SK-N-SH (cell line): ENCODE data around the gene VIPR2. TPM values are rescaled to one million over a fixed set of nuclear protein-coding genes. Genes with fewer than 3 reads are reported as not detected.

ENCODE experiments used
- CTCF ChIA-PET: fragments of 300-600, 350-600 bp; formaldehyde crosslinking; extraction: SDS; loops from one replicate; lab custom pipeline; 2021; lab: Yijun Ruan, JAX
- POLR2A ChIA-PET: fragments of 350-600 bp; sonication (Branson Sonifier 250); formaldehyde crosslinking; extraction: SDS; loops from one replicate; lab custom pipeline; 2020; ENCODE audit warnings: antibody characterized with exemption, inconsistent platforms; lab: Yijun Ruan, JAX
- DNase-seq: peaks from one replicate; pipeline ENCODE4 v3.0.0; 2012
- H2AFZ ChIP-seq: fragments of 200-600 bp; sonication (generic); 2 replicates; pipeline ENCODE4 v1.8.1; 2016; ENCODE audit warnings: antibody characterized with exemption, mild to moderate bottlenecking, low read depth
- H3F3A ChIP-seq: fragments of 200-600 bp; sonication (generic); replicated peaks from 2 replicates; pipeline ENCODE3; 2016; ENCODE audit warnings: antibody characterized with exemption, mild to moderate bottlenecking; ENCODE audit not compliant: insufficient read depth
- H3K27ac ChIP-seq, 2 experiments: fragments of 200-500 bp in 1 of 2; fragments of 200-600 bp in 1 of 2; sonication (Bioruptor generic) in 1 of 2; sonication (generic), shearing (Covaris generic) in 1 of 2; 2 replicates each; pipeline versions ENCODE4 v1.5.1 to v1.6.1; 2014 to 2016; ENCODE audit warnings: low read depth in 2 of 2, inconsistent platforms in 1 of 2, low read length in 1 of 2, mild to moderate bottlenecking in 1 of 2, mixed read lengths in 1 of 2
- H3K27me3 ChIP-seq: fragments of 200-600 bp; sonication (generic), shearing (Covaris generic); 2 replicates; pipeline ENCODE4 v1.6.1; 2016; ENCODE audit warnings: mixed run types; ENCODE audit not compliant: insufficient read depth
- H3K36me3 ChIP-seq, 2 experiments: fragments of 200-500 bp in 1 of 2; fragments of 200-600 bp in 1 of 2; sonication (Bioruptor generic) in 1 of 2; sonication (generic) in 1 of 2; replicated peaks in 1 of 2; 2 replicates each; pipeline versions ENCODE3 to v1.5.1; 2014 to 2016; ENCODE audit warnings: low read length in 1 of 2, mild to moderate bottlenecking in 1 of 2; ENCODE audit not compliant: insufficient read depth in 2 of 2, control insufficient read depth in 1 of 2
- H3K4me1 ChIP-seq, 2 experiments: fragments of 200-500 bp in 1 of 2; fragments of 200-600 bp in 1 of 2; sonication (Bioruptor generic) in 1 of 2; sonication (generic), shearing (Covaris generic) in 1 of 2; 2 replicates each; pipeline versions ENCODE4 v1.5.1 to v1.6.1; 2014 to 2016; ENCODE audit warnings: low read depth in 1 of 2, low read length in 1 of 2, mixed run types in 1 of 2; ENCODE audit not compliant: insufficient read depth in 2 of 2, control insufficient read depth in 1 of 2
- H3K4me2 ChIP-seq: fragments of 200-600 bp; sonication (generic), shearing (Covaris generic); 2 replicates; pipeline ENCODE4 v1.6.1; 2017; ENCODE audit warnings: mixed run types
- H3K4me3 ChIP-seq, 2 experiments: fragments of 200-500 bp in 1 of 2; fragments of 200-600 bp in 1 of 2; sonication (Bioruptor generic) in 1 of 2; sonication (generic), shearing (Covaris generic) in 1 of 2; 2 replicates each; pipeline versions ENCODE4 v1.5.1 to v1.8.1; 2014 to 2016; ENCODE audit warnings: low read depth in 2 of 2, inconsistent platforms in 1 of 2, low read length in 1 of 2, mild to moderate bottlenecking in 1 of 2, mixed read lengths in 1 of 2, moderate library complexity in 1 of 2
- H3K79me2 ChIP-seq: fragments of 200-600 bp; sonication (generic); 2 replicates; pipeline ENCODE4 v1.8.1; 2017; ENCODE audit warnings: mild to moderate bottlenecking; ENCODE audit not compliant: insufficient read depth
- H3K9ac ChIP-seq: fragments of 200-600 bp; sonication (generic); 2 replicates; pipeline ENCODE4 v1.6.1; 2017; ENCODE audit warnings: mixed run types
- H3K9me2 ChIP-seq: fragments of 200-600 bp; sonication (generic); 2 replicates; pipeline ENCODE4 v1.6.1; 2017; ENCODE audit warnings: mixed run types
- H3K9me3 ChIP-seq: fragments of 200-600 bp; sonication (generic); 2 replicates; pipeline ENCODE4 v1.6.1; 2017; ENCODE audit warnings: mixed run types, mild to moderate bottlenecking, moderate library complexity
- H4K20me1 ChIP-seq: fragments of 200-600 bp; sonication (generic); 2 replicates; pipeline ENCODE4 v1.6.1; 2017; ENCODE audit warnings: mild to moderate bottlenecking, mixed run types; ENCODE audit not compliant: insufficient read depth
- CHD2 ChIP-seq: fragments of 150-350 bp; IDR thresholded peaks from 2 replicates; pipeline ENCODE4 v1.6.1; 2018; ENCODE audit warnings: low read length; ENCODE audit not compliant: partially characterized antibody
- ELF1 ChIP-seq: IDR thresholded peaks from 2 replicates; pipeline ENCODE4 v1.4.0; 2012
- EP300 ChIP-seq, 2 experiments: IDR thresholded peaks; 2 replicates each; pipeline versions ENCODE4 v1.4.0 to v1.6.1; 2012; ENCODE audit warnings: borderline replicate concordance in 1 of 2, low read depth in 1 of 2, low read length in 1 of 2
- FOXJ3 ChIP-seq: sonication (generic); formaldehyde crosslinking; IDR thresholded peaks from 2 replicates; pipeline ENCODE4 v1.5.1; 2020; ENCODE audit warnings: mild to moderate bottlenecking, missing genetic modification reagents
- FOXM1 ChIP-seq: IDR thresholded peaks from 2 replicates; pipeline ENCODE4 v1.4.0; 2012; ENCODE audit warnings: low read depth, mild to moderate bottlenecking
- IRF3 ChIP-seq: fragments of 150-350 bp; IDR thresholded peaks from 2 replicates; pipeline ENCODE4 v1.6.1; 2016; ENCODE audit warnings: mild to moderate bottlenecking, low read depth, low read length
- MXI1 ChIP-seq: IDR thresholded peaks from 2 replicates; pipeline ENCODE4 v1.6.1; 2012; ENCODE audit warnings: mild to moderate bottlenecking, low read depth, low read length, improper control_type of control experiment
- NFIC ChIP-seq: IDR thresholded peaks from 2 replicates; pipeline ENCODE4 v1.4.0; 2012; ENCODE audit warnings: borderline replicate concordance
- NRF1 ChIP-seq: IDR thresholded peaks from 2 replicates; pipeline ENCODE4 v1.6.1; 2012; ENCODE audit warnings: low read depth, mild to moderate bottlenecking, low read length
- RAD21 ChIP-seq: IDR thresholded peaks from 2 replicates; pipeline ENCODE4 v1.6.1; 2012; ENCODE audit warnings: mild to moderate bottlenecking, low read length
- RCOR1 ChIP-seq: fragments of 150-350 bp; IDR thresholded peaks from 2 replicates; pipeline ENCODE4 v1.6.1; 2017; ENCODE audit warnings: antibody characterized with exemption, low read length
- RXRA ChIP-seq: IDR thresholded peaks from 2 replicates; pipeline ENCODE4 v1.4.0; 2012; ENCODE audit warnings: low read depth, mild to moderate bottlenecking, borderline replicate concordance
- TCF12 ChIP-seq: IDR thresholded peaks from 2 replicates; pipeline ENCODE4 v1.4.0; 2012
- WGBS: methylation state at CpG from one replicate; pipeline ENCODE4 v1.1.6; 2017; ENCODE audit warnings: low lambda C conversion rate; 5-methylcytosine and 5-hydroxymethylcytosine counted together
- polyA plus RNA-seq, 3 experiments: library from polyadenylated mRNA; depleted of rRNA; stranded (reverse); fragments of >200 nt; gene quantifications; 2 replicates each; pipeline ENCODE4 v1.2.3, GENCODE V29; 2012
- TF ChIP-seq, protein P1 (sequence below): IDR thresholded peaks from 2 replicates; pipeline ENCODE4 v1.4.0; 2012; ENCODE audit warnings: low read depth
- TF ChIP-seq, protein P2 (sequence below): IDR thresholded peaks from 2 replicates; pipeline ENCODE4 v1.4.0; 2012; ENCODE audit warnings: low read depth, borderline replicate concordance

The VIPR2 gene
- polyA plus RNA-seq, 1 of the 3 experiments (the other 2 are of a cell fraction), result not detected

DNA sequence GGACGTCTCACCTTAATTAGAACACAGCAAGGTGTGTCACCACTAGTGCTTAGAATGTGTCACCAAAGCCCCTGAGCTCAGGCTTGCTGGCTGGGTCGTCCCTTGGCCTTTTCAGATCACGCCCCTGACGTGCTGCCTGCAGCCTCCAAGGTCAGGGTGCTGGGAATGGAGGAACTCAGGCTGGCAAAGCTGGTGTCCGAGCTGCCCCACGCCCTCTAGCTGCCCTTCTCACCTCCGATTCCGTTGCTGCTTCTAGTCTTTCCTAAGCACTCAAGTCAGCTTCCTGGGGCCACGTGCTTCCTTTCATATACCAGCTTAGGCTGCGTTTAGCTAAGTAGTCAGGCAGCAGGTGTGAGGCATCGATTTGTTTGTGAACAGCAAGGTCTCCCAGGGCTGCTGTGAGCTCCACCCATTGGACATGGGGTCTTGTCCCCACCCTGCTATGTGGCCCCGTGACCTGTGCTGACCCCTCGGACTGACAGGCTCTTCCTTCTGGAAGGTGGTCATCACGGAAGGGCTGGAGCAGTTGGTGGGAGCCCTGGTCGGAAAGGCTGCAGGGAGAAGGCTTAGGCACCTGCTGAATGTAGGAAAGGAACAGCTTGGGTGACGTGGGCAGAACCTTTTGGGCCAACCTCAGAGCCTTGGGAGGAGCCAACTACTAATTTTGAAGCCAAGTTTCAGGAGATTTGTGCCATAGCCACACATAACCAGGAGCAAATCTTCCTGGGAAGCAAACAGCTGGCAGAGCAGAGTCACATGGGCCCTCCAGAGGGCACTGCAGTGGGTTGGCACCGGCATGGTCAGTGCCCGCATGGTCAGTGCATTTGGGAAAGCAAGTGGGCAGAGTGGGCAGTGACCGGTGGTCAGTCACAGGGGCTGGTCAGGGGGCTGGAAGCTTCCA is 28.8 kb downstream of the VIPR2 start:
- Histone ChIP-seq H3K9ac (no peak overlapping the region), H3K4me1 (peaks cover 0 to 10% of the 10 kb centered on the region in 2 experiments; a peak in 1 of 4 replicates), H4K20me1 (no peaks in the 10 kb centered on the region), H3F3A (no peaks in the 10 kb centered on the region), H3K4me3 (no peak overlapping the region), H3K36me3 (no peaks in the 10 kb centered on the region), H3K4me2 (no peak overlapping the region), H3K27ac (no peak overlapping the region), H3K27me3 (no peaks in the 10 kb centered on the region), H3K79me2 (no peaks in the 10 kb centered on the region), H3K9me3 (peaks cover 5% of the 10 kb centered on the region; the same call in 1 of the 2 replicates), H2AFZ (no peak overlapping the region), H3K9me2 (no peaks in the 10 kb centered on the region)
- ChIA-PET POLR2A (no interaction called here), CTCF (interaction anchor here (0.9 to 1.9 kb wide), 10 partner anchors 8 to 72 kb away, joined by 3 to 6 read pairs (median 4); no protein-coding TSS in a partner anchor)
- DNase-seq, result no peak
- no peak for TF ChIP-seq MXI1
- TF ChIP-seq RCOR1, result no peak
- TF ChIP-seq IRF3, result no peak
- no peak for TF ChIP-seq FOXM1
- TF ChIP-seq TCF12, result no peak
- TF ChIP-seq CHD2, result no peak
- TF ChIP-seq NRF1, result no peak
- no peak for TF ChIP-seq EP300 (IDR thresholded peaks at IDR 0.05; ENCODE audit: borderline replicate concordance in 1 of 2, low read depth in 1 of 2, low read length in 1 of 2)
- TF ChIP-seq, protein P1, sequence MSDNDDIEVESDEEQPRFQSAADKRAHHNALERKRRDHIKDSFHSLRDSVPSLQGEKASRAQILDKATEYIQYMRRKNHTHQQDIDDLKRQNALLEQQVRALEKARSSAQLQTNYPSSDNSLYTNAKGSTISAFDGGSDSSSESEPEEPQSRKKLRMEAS, result no peak
- TF ChIP-seq RXRA, result no peak
- TF ChIP-seq, protein P2, sequence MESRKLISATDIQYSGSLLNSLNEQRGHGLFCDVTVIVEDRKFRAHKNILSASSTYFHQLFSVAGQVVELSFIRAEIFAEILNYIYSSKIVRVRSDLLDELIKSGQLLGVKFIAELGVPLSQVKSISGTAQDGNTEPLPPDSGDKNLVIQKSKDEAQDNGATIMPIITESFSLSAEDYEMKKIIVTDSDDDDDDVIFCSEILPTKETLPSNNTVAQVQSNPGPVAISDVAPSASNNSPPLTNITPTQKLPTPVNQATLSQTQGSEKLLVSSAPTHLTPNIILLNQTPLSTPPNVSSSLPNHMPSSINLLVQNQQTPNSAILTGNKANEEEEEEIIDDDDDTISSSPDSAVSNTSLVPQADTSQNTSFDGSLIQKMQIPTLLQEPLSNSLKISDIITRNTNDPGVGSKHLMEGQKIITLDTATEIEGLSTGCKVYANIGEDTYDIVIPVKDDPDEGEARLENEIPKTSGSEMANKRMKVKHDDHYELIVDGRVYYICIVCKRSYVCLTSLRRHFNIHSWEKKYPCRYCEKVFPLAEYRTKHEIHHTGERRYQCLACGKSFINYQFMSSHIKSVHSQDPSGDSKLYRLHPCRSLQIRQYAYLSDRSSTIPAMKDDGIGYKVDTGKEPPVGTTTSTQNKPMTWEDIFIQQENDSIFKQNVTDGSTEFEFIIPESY, result no peak
- TF ChIP-seq FOXJ3, result no peak
- TF ChIP-seq ELF1, result no peak
- WGBS, result 24% methylated on average over 19 of the region's 19 CpGs

GRCh38 chr7:159114981-159115380 is 29.7 kb downstream of the VIPR2 start:
- H3K9ac ChIP-seq, result no peak overlapping the region
- H3K36me3 ChIP-seq, result no peaks in the 10 kb centered on the region
- DNase-seq, result no peak
- ChIA-PET POLR2A (no interaction called here), CTCF (interaction anchor here (1.0 to 1.9 kb wide), 7 partner anchors 8 to 73 kb away, joined by 4 to 6 read pairs (median 4); no protein-coding TSS in a partner anchor)
- no peak overlapping the region for H2AFZ ChIP-seq
- H3K27ac ChIP-seq, result no peak overlapping the region
- peaks cover 12% of the 10 kb centered on the region; the same call in 1 of the 2 replicates for H3K9me3 ChIP-seq
- no peaks in the 10 kb centered on the region for H3K9me2 ChIP-seq
- no peak overlapping the region for H3K4me2 ChIP-seq
- H3K4me3 ChIP-seq, result no peak overlapping the region
- H3K4me1 ChIP-seq, result peaks cover 0 to 10% of the 10 kb centered on the region in 2 experiments; a peak in 1 of 4 replicates
- no peaks in the 10 kb centered on the region for H4K20me1 ChIP-seq
- 51% methylated on average over 7 of the region's 7 CpGs for WGBS
- no peaks in the 10 kb centered on the region for H3F3A ChIP-seq
- TF ChIP-seq FOXM1 (no peak), RAD21 (peak; percentile 31), NFIC (no peak)
- H3K27me3 ChIP-seq, result no peaks in the 10 kb centered on the region
- no peaks in the 10 kb centered on the region for H3K79me2 ChIP-seq
